Tibial nerve (tissue), 3 donors: Measurements from ENCODE around the gene BORCS6.

Source experiments
- POLR2A ChIP-seq, 2 donors: fragments of 450-650 bp; IDR thresholded peaks; one replicate each; pipeline ENCODE4 v1.6.1; 2017; ENCODE audit warnings: antibody characterized with exemption in 2 of 2, mild to moderate bottlenecking in 2 of 2, moderate library complexity in 2 of 2
- TF ChIP-seq, protein P1 (sequence below), 5 experiments: fragments of 200-600 bp in 3 of 5; fragments of 450-650 bp in 2 of 5; sonication (generic) in 3 of 5; IDR thresholded peaks; one replicate each; pipeline ENCODE4 v1.5.1; 2016 to 2019; ENCODE audit warnings: antibody characterized with exemption in 5 of 5, mild to moderate bottlenecking in 3 of 5, moderate library complexity in 2 of 5

DNA sequence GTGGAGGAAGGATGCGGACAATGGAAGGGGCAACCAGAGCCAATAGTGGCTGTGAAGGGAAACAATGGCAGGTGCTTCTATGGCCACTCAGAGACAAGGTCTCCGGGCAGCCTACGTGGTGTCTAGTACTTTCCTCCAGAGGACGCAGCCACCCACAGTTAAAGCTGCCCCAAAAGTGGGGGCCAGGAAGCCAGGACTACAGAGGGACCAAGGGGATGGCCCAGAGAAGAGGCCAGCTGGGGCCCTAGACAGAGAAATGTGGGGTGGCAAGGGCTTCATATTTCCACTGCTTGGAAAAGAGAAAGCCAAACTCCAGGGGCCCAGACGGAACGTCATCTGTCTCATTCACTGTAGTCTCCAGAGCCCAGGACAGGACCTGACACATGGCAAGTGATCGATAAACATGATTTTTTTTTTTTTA lies 36.9 kb downstream of the BORCS6 start:
- no peak for TF ChIP-seq POLR2A (IDR thresholded peaks at IDR 0.05)
- TF ChIP-seq, protein P1, sequence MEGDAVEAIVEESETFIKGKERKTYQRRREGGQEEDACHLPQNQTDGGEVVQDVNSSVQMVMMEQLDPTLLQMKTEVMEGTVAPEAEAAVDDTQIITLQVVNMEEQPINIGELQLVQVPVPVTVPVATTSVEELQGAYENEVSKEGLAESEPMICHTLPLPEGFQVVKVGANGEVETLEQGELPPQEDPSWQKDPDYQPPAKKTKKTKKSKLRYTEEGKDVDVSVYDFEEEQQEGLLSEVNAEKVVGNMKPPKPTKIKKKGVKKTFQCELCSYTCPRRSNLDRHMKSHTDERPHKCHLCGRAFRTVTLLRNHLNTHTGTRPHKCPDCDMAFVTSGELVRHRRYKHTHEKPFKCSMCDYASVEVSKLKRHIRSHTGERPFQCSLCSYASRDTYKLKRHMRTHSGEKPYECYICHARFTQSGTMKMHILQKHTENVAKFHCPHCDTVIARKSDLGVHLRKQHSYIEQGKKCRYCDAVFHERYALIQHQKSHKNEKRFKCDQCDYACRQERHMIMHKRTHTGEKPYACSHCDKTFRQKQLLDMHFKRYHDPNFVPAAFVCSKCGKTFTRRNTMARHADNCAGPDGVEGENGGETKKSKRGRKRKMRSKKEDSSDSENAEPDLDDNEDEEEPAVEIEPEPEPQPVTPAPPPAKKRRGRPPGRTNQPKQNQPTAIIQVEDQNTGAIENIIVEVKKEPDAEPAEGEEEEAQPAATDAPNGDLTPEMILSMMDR (IDR thresholded peaks at IDR 0.05) = no peak
